GM21390 (cell line): ENCODE results near the gene ZC3H12C.
"Not testable (repeated sequence)": the region's sequence is repeated elsewhere in the genome, so short reads cannot be mapped to it uniquely, and the experiment has no call there.

Experiments
- ATAC-seq: cut with Tn5 transposase; IDR thresholded peaks from one replicate; pipeline ENCODE4 v1.9.1; 2021; ENCODE audit not compliant: unreplicated experiment

Gene ZC3H12C

DNA sequence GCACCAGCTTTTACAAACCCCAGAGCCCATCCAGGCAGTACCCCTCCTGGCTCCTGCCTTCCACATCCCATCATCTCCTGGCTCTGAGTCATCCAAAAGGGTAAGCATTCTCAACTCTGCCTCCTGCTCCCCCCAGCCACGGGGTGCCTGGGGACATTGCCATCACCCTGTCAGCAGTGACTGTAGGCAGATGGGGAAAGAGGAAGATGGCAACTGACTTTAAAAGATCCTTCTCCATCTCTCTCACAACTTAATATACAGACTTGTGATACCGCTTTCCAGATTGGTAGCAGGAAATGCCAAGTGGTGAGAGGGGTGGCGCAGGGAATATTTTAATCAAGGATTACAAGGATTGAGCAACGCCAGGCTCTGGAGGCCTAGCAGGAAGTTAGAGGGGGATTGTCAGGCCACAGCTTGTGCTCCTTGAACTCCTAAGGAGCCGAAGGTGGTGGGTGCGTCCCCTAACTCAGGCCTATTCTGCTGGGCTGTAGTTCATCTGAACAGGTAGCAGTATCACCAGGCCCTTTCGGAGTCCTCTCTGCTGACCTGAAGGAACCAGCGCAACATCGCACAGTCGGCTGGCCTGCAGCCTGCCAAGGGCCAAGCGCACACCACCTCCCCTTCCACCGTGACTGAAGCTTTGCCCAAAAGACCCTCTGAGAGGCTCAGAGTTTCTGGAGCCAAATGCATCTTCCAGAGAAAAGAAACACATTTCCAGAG, 83.3 kb downstream of the ZC3H12C start:
- ATAC-seq, result no peak

DNA sequence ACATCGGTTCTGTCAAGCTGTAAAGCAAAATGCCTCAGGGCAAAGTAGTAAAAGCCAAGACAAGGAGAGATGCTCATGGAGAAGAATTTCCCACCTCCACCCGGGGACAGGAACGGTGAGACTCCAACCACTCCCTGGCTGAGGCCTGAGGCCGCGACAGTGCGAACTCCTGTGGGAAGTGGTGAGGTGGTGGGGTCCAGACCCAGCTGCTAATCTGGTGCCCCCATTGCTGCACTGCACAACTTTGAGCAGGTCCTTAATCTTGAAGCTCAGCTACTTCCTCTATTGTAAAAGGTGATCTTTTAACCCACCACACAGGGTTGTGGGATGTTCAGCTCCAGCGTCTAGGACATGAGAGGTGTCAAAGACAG, 83.9 kb downstream of the ZC3H12C start:
- ATAC-seq, result no peak

DNA sequence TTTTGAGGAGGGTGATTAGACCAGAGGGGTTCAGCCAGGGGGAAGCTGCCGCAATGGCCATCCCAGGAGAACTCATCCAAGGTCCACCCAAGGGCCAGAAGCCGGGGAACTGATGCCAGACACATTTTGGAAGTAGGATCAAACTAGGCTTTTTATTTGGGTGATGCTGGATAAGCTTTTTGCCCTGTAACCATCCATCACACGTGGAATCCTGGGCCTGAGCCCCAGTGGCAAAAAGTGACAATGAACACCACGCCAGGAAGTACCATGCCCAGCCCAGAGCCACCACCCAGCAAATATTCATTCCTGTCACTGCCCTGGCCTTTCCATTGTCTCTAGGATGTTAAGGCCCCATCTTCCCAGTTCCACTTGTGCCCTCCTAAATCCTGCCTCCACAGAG, 85.9 kb downstream of the ZC3H12C start:
- no peak for ATAC-seq

DNA sequence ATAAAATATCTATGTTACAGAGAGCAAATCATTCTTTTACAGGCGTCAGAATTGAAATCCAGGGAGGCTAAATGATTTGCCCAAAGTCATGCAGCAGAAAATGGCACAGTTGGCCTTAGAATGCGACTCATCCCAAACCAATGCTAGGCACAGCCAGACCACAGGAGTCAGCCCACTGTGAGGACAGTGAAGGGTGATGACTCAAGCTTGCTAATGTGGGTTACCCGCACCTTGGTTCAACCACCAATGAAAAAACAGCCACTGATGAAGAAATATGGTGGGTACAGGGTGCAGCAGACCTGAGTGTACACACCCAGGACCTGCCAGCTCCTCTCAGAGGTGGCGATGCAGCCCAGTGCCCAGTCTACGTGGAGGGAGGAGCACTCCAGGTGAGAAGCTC, 89.7 kb downstream of the ZC3H12C start:
- no peak for ATAC-seq

DNA sequence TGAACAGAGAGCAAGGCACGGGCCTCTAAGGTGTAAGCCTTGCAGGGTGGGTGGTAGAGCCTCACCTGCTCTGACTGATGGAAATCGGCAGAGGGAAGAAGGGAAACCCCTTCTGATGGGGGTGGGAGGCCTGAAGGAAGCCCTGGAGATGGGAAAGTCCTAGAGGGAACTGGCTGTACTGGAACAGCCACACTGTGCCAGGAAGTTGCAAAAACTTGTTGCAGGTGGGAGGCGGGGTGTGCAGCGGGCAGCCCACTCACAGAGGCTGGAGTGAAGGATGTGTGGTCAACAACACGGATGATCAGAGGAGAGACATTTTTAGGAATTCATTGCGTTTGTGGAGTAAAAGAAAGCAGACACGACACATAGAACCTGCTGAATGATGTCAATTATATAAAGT, 91.3 kb downstream of the ZC3H12C start:
- no peak for ATAC-seq

DNA sequence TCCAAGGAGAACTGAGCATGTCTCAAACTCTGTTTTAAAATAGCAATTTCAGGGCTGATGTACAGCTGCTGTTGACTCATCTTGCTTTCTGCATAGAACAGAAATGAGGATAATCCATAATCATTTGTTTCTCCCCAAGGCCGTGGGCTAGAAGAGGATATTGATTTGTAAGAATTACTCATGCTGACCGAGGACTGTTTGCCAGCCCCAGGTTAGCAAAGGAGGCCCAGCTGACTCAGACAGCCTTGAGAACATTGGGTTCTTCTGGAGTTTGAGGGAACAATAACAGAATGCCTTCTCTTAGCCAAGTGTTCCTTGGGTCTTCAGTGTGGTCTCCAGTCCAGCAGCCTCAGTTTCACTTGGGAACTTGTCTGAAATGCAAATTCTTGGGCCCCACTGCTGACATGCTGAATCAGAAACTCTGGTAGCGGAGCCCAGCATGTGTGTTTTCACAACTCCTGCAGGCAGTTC, 92.0 kb downstream of the ZC3H12C start:
- ATAC-seq, result no peak

DNA sequence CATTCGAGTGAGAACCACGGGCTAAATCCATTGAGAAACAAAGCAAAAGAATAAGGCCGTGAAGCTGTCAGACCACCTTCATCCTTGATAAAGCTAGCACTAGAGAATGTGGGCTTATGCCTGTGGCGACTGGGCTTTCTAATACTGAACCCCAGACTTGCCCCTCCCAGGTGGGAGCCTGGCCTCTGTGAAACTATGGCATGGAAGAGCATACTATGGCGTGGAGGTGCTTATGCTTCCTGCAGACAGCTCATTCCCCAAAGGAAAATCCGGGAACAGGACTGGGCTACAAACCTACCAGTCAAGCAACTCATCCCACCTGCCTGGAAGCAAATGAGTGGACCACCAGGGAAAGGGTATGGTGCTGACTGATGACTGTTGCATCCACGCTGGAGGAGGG, 92.4 kb downstream of the ZC3H12C start:
- no peak for ATAC-seq

DNA sequence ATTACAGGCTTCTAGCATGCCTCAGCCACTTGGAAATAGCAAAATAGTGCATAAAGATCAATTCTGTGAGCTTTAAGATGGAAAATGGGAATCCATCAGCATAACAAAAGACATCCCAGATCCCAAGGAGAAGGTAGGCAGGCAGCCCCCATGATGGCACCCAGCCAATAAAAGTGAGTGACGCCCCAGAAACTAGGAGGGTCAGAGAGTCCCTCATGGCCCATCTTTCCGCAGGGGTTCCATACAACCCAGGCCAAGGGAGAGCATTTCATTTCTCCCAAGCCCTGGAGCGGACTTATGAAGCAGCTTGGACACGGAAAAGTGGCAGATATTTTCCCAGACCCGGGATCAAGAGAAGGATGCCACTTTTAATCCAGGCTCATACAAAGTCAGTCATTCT, 93.3 kb downstream of the ZC3H12C start:
- ATAC-seq, result no peak

DNA sequence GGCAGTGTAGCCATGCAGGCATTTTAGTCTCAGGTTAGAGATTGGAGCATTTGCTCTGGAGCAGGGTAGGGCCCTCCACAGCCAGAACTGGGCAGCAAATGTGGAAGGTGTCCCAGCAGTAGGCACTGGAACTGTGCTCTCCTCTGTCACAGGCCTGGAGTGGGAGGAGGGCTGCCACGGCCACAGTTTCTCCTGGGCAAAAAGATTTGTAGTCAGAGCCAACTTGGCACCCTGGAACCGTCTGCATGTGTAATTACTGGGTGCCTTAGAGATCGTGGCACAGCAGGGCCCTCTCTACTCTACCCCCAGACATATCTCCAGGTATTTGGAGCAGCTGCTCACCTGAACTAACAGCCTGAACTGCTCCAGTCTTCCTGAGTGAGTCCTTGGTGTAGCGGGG, 93.7 kb downstream of the ZC3H12C start:
- ATAC-seq, result no peak

DNA sequence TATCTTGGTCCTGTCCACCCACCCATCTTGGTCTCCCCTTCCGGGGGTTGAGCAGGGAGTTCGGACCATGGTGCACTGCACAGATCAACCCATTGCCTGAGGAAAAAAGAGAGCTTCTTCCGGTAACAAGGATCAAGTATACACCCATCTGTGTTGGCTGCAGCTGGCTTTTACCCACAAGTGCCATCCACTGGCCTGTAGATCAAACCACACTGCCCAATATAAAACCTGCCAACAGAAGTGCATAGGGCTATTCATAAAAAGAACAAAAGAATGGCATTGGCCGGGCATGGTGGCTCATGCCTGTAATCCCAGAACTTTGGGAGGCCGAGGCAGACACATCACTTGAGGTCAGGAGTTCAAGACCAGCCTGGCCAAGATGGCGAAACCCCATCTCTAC, 94.5 kb downstream of the ZC3H12C start:
- ATAC-seq, result no peak

DNA sequence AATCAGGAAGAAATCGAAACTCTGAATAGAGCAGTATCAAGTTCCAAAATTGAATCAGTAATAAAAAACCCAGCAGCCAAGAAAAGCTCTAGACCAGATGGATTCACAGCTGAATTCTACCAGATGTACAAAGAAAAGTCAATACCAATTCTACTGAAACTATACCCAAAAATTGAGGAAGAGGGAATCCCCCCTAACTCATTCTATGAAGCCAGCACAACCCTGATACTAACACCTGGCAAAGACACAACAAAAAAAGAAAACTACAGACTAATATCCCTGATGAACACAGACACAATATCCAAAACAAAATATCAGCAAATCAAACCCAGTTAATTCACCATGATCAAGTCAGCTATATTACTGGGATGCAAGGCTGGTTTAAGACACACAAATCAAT, 97.7 kb downstream of the ZC3H12C start:
- ATAC-seq, result no peak

DNA sequence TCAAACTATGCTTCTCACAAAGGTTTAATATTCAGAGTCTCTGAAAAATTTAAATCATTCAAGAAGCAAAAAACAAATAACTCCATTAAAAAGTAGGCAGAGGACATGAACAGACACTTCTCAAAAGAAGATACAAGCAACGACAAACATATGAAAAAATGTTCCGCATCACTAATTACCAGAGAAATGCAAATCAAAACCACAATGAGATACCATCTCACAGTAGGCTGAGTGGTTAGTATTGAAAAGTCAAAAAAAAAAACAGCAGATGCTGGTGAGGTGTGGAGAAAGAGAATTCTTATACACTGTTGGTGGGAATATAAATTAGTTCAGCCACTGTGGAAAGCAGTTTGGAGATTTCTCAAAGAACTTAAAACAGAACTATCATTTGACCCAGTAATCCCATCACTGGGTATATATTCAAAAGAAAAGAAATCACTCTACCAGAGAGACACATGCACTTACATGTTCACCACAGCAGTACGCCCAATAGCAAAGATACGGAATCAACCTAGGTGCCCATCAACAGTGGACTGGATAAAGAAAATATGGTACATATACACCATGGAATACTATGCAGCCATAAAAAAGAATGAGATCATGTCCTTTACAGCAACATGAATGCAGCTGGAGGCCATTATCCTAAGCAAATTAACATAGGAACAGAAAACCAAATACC, 99.6 kb downstream of the ZC3H12C start:
- ATAC-seq, result peak; percentile 83

DNA sequence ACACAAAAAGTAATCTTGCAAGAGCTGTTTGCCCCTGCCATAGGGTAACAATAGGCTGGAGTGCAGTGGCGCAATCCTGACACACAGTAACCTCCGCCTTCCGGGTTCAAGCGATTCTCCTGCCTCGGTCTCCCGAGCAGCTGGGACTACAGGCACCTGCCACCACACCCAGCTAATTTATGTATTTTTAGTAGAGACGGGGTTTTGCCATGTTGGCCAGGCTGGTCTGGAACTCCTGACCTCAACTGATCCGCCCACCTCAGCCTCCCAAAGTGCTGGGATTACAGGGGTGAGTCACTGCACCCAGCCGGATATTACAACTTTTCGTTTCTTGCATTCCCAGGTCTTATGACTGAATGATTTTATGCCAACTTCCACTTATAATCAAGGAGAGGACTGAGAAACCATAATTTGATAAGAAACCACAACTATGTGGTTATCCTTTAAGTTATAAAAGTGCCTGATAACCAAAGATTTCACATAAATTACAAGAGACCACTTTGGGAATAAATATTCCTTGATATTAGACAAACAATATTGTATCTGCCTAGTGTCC, 101.1 kb downstream of the ZC3H12C start:
- ATAC-seq, result not testable (repeated sequence)

DNA sequence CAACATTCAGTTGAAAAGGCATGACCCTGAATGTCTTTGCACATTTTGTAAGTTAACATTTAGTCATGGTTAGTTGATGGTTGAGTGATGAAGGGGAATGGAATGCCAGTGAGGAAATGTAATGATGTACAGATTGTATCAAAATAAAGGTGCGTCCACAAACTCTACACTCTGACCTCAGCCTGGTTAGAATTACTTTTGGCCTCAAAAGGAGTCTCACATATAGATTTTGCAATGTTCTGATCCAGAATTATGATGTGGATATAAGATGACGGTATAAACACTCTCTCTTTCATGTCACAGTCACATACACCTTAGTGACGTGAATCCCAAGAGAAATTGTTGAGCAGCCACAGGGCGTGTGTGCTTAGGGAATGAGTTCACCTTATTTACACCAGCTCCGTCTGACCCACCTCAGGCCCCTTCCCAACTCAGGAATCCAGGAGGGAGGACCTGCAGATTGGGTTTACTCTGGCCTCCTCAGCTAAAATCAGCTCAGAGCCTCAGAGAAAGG, 103.1 kb downstream of the ZC3H12C start:
- no peak for ATAC-seq

DNA sequence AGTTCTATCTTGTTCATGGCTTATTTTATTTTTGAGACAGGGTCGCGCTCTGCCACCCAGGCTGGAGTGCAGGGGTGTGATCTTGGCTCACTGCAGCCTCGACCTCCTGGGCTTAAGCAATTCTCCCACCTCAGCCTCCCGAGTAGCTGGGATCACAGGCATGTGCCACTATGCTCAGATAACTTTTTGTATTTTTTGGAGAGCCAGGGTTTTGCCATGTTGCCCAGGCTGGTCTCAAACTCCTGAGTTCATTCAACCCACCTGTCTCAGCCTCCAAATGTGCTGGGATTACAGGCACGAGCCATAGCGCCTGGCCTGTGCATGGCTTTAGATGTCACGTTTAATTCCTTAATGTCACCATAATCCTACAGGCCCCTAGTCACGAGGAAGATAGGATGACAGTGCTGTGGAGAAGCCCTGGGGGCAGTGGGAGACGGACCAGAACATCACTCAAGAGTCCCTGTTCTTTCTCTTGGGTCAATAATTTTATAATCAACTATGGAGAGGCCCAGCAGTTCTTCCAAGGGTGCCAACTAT, 103.8 kb downstream of the ZC3H12C start:
- no peak for ATAC-seq

DNA sequence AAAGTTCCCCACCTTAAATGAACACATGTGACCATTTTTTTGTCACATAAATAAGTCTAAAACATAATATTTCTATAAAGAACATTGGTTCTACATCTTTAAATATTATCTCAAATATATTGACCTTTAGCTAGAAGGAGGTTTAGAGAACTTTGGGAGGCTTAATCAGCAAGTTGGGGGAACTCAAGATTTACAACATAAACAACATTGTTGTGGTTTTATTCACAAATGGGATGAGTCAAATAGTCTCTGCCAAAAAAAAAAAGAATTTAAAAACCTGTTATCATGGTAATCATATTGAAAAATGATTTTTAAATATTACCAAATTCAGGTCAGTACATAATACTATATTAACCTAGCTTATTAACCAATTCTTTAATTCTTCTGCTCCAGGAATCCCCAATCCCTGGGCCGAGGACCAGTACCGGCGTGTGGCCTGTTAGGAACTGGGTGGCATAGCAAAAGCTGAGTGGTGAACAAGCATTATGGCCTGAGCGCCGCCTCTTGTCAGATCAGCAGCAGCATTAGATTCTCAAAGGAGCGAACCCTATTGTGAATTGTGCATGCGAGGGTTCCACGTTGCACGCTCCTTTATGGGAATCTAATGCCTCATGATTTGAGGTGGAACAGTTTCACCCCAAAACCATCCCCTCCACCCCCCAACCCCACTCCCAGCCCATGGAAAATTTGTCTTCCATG, 105.0 kb downstream of the ZC3H12C start:
- no peak for ATAC-seq

DNA sequence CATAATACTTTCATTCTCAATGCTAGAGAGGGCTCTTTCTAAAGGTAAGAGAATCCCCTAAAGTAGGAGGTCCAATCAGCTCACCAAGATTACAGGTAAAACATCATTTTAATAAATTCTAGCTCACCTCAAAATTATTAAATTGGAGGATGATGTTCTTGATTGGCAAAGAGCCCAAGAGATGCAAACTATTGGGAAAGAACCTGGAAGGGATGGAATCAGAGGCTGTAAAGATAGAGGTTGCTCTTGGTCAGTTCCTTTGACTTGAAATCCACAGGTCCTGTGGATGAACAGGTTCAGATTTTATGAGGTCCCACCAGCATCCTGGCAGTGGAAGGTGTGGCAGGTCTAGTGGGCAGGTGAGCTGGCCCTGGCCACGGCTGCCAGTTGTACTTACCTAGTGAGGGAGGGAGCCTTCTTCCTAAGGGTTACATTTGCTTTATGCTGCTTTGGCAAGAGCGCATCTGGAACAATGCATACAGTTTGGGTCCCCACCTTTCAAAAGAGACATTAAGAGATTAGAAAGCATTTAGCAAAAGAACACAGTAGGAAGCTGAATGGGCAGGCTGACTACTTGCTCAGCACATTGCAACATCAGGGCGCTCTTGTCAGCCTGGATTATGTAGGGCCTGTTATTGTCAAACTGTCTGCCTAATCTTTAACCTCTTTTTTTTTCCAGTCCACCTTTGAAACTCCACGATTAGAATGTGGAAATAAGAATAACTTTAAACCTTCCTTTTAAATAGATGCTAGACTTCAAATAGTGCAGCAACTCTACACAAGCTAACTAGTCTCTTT, 106.2 kb downstream of the ZC3H12C start:
- no peak for ATAC-seq

DNA sequence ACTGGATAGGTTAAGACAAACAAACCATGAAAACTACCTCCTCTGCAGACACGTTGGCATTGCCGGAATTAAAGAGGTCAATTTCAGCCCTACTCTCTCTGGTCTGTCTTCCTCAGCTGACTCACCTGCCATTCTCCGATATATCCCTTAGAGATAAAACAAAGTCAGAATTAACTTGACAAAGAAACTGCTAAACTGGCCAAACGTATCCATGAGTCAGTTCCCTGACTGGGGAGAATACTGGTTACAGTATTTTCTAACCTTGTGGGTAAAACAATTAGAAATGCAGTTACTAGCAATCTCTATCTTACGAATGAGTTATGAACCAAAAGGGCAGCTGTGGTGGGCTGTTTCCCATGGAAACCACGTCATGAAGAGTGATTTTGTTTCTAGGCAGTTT, 107.0 kb downstream of the ZC3H12C start:
- ATAC-seq, result no peak

DNA sequence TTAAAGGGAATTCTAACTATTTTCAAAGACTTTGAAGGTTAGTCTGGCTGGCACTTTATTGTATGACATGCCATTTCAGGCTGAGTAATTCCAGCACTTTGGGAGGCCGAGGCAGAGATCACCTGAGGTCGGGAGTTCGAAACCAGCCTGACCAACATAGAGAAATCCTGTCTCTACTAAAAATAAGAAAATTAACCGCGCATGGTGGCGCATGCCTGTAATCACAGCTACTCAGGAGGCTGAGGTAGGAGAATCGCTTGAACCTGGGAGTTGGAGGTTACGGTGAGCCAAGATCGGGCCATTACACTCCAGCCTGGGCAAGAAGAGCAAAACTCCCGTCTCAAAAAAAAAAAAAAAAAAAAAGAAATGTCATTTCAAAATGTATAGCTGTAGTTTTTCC, 107.6 kb downstream of the ZC3H12C start:
- ATAC-seq, result no peak

DNA sequence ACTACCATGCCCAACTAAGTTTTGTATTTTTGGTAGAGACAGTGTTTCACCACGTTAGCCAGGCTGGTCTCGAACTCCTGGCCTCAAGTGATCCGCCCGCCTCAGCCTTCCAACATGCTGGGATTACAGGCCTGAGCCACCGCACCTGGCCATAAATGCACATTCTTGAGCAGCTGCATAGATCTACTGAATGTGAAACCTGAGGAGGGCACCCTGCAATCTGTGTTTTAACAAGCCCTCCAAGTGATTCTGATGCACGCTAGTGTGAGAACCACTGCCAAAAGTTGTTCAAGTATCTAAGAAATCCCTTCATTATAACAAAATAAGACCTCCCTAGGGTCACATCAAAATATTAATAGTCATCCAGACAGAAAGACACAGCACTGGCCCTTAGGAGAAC, 113.9 kb downstream of the ZC3H12C start:
- no peak for ATAC-seq
